CD14-positive monocyte (primary cell): ENCODE data around the gene MCL1. TPM values are rescaled to one million over a fixed set of nuclear protein-coding genes. Genes with fewer than 3 reads are reported as not detected.

Source experiments
- DNase-seq, 3 donors: peaks; one replicate each; pipeline ENCODE4 v3.0.0-alpha.2; 2011 to 2022
- H2AFZ ChIP-seq: 2 replicates; pipeline ENCODE4 v1.6.0; 2012; ENCODE audit warnings: mild to moderate bottlenecking, low read depth, low read length, inconsistent platforms; ENCODE audit not compliant: insufficient read depth, poor library complexity, severe bottlenecking
- H3K27ac ChIP-seq, 2 donors: 1 replicate in 1 of 2; 2 replicates in 1 of 2; pipeline ENCODE4 v1.5.1; 2012 to 2013; ENCODE audit warnings: low read length in 2 of 2, control low read depth in 1 of 2, inconsistent platforms in 1 of 2, low read depth in 1 of 2, mild to moderate bottlenecking in 1 of 2
- H3K27me3 ChIP-seq, 2 donors: one replicate each; pipeline versions ENCODE4 v1.6.0 to v1.6.1; 2011 to 2013; ENCODE audit warnings: low read length in 2 of 2; ENCODE audit not compliant: control insufficient read depth in 2 of 2, insufficient read depth in 2 of 2
- H3K36me3 ChIP-seq, 2 donors: replicated peaks in 1 of 2; 1 replicate in 1 of 2; 2 replicates in 1 of 2; pipeline versions ENCODE4 v1.5.1 to v1.6.1; 2012 to 2013; ENCODE audit warnings: low read length in 2 of 2, control low read depth in 1 of 2, inconsistent platforms in 1 of 2, mild to moderate bottlenecking in 1 of 2; ENCODE audit not compliant: insufficient read depth in 2 of 2, control insufficient read depth in 1 of 2
- H3K4me1 ChIP-seq, 2 donors: 1 replicate in 1 of 2; 2 replicates in 1 of 2; pipeline versions ENCODE4 v1.5.1 to v1.6.1; 2012 to 2013; ENCODE audit warnings: low read length in 2 of 2, control low read depth in 1 of 2, inconsistent platforms in 1 of 2, mild to moderate bottlenecking in 1 of 2, moderate library complexity in 1 of 2; ENCODE audit not compliant: insufficient read depth in 2 of 2, control insufficient read depth in 1 of 2
- H3K4me2 ChIP-seq: replicated peaks from 2 replicates; pipeline ENCODE3; 2012; ENCODE audit warnings: low read length, moderate library complexity, mild to moderate bottlenecking; ENCODE audit not compliant: poor library complexity, severe bottlenecking; ENCODE audit errors: extremely low read depth
- H3K4me3 ChIP-seq, 3 experiments: fragments of 200-600 bp in 1 of 3; sonication (generic) in 1 of 3; replicated peaks in 1 of 3; 1 replicate in 2 of 3; 2 replicates in 1 of 3; pipeline ENCODE4 v1.5.1; 2011 to 2013; ENCODE audit warnings: low read length in 3 of 3, mild to moderate bottlenecking in 3 of 3, control low read depth in 2 of 3, low read depth in 2 of 3, inconsistent platforms in 1 of 3, moderate library complexity in 1 of 3
- H3K79me2 ChIP-seq: 2 replicates; pipeline ENCODE4 v1.6.0; 2012; ENCODE audit warnings: mild to moderate bottlenecking, control low read depth, inconsistent platforms, low read length, moderate library complexity; ENCODE audit not compliant: insufficient read depth
- H3K9ac ChIP-seq: 2 replicates; pipeline ENCODE4 v1.6.0; 2017; ENCODE audit warnings: low read length, mild to moderate bottlenecking; ENCODE audit not compliant: insufficient read depth, poor library complexity, severe bottlenecking
- H3K9me3 ChIP-seq, 2 donors: replicated peaks in 1 of 2; 1 replicate in 1 of 2; 2 replicates in 1 of 2; pipeline versions ENCODE4 v1.5.1 to v1.6.1; 2012 to 2013; ENCODE audit warnings: low read length in 2 of 2, control low read depth in 1 of 2; ENCODE audit not compliant: control insufficient read depth in 1 of 2, insufficient read depth in 1 of 2
- H4K20me1 ChIP-seq: 2 replicates; pipeline ENCODE4 v1.6.0; 2012; ENCODE audit warnings: mild to moderate bottlenecking, low read length, control low read depth, moderate library complexity; ENCODE audit not compliant: insufficient read depth
- H3K27ac Mint-ChIP-seq, 7 donors: one replicate each; pipeline ENCODE4 v1.8.0; 2020; ENCODE audit warnings: mild to moderate bottlenecking in 7 of 7, mixed read lengths in 7 of 7, moderate library complexity in 6 of 7, inconsistent platforms in 2 of 7
- H3K27me3 Mint-ChIP-seq, 3 donors: one replicate each; pipeline ENCODE4 v1.8.0; 2021 to 2022; ENCODE audit warnings: low read depth in 3 of 3, mild to moderate bottlenecking in 3 of 3, mixed read lengths in 3 of 3, moderate library complexity in 3 of 3, inconsistent platforms in 1 of 3
- H3K36me3 Mint-ChIP-seq, 2 donors: one replicate each; pipeline ENCODE4 v1.8.0; 2020; ENCODE audit warnings: mixed read lengths in 2 of 2, inconsistent platforms in 1 of 2, mild to moderate bottlenecking in 1 of 2
- H3K4me1 Mint-ChIP-seq: one replicate; pipeline ENCODE4 v1.8.0; 2020; ENCODE audit warnings: mild to moderate bottlenecking, mixed read lengths
- H3K4me3 Mint-ChIP-seq, 2 donors: one replicate each; pipeline ENCODE4 v1.8.0; 2020; ENCODE audit warnings: mild to moderate bottlenecking in 2 of 2, mixed read lengths in 2 of 2, moderate library complexity in 1 of 2
- H3K9me3 Mint-ChIP-seq, 7 donors: one replicate each; pipeline ENCODE4 v1.8.0; 2020 to 2022; ENCODE audit warnings: mixed read lengths in 7 of 7, mild to moderate bottlenecking in 6 of 7, moderate library complexity in 6 of 7, inconsistent platforms in 2 of 7
- WGBS: methylation state at CpG from one replicate; pipeline ENCODE4 v1.1.5; 2013; ENCODE audit warnings: missing lambda C conversion rate; ENCODE audit not compliant: insufficient coverage; 5-methylcytosine and 5-hydroxymethylcytosine counted together
- intact Hi-C, 2 donors: fragments of 100-400 bp; cut with micrococcal nuclease; formaldehyde crosslinking; loops; one replicate each; pipeline versions ENCODE4 v1.15.0 to v1.15.1; 2023
- polyA plus RNA-seq, 3 donors: library from polyadenylated mRNA; depleted of rRNA in 1 of 3; unstranded in 2 of 3; stranded (reverse) in 1 of 3; fragments of 300-500 nt in 2 of 3; fragments of >200 nt in 1 of 3; fragmentation: Illumina TruSeq in 2 of 3; gene quantifications; 1 replicate in 2 of 3; 2 replicates in 1 of 3; pipeline ENCODE4 v1.2.3, GENCODE V29; 2012 to 2021
- TF ChIP-seq, protein P1 (sequence below): fragments of 200-600 bp; IDR thresholded peaks from one replicate; pipeline ENCODE4 v1.8.0; 2022; ENCODE audit warnings: antibody characterized with exemption, mild to moderate bottlenecking

MCL1 gene
- polyA plus RNA-seq, 3 donors = 287 to 2,076 (median 301) TPM

DNA sequence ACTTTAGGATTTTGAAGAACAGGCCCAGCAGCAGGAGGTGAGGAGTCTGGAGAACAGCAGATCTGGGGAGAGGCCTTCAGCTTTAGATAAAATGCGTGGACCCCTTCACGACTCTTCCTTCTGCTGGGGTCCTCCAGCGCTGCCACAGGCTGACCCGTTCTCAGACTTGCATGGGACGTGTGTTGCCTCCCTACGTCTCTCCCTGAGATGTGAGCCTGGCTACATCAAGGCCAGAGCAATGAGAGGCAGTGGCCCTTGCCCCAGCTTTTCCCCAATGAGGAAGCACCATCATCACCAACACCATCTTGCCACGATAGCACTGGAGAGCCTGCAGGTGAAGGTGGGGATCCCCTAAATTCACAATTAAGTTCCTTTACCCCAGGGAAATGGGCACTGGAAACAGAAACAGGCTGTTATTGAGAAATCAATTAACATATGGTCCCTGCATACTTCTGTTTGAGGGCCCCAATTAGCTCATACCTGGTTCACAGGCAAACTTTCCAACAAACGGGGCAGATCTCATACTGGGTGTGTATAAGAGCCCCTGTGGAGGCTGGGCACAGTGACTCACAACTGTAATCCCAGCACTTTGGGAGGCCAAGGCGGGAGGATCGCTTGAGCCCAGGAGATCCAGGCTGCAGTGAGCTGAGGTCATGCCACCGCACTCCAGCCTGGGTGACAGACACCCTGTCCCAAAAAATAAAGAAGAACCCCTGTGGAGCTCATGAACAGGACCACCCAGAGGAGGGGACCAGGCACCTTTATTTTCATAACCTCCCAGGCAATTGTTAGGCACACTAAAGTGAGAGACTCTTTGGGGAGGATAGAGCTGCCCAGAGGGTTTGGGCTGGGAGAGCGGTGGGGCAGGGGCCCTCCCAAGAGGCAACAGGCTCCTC, 42.3 kb downstream of the MCL1 start:
- H3K27me3 ChIP-seq = no peaks in the 10 kb centered on the region
- no peak overlapping the region for H2AFZ ChIP-seq
- H3K36me3 Mint-ChIP-seq = no peaks in the 10 kb centered on the region
- intact Hi-C loops = no loop called here
- no peaks in the 10 kb centered on the region for H3K4me1 ChIP-seq
- H3K4me2 ChIP-seq = no peak overlapping the region
- no peaks in the 10 kb centered on the region for H3K9me3 ChIP-seq
- 97% methylated on average over 8 of the region's 12 CpGs for WGBS
- H3K4me3 ChIP-seq = no peak overlapping the region
- H3K27ac ChIP-seq = no peak overlapping the region
- H3K9me3 Mint-ChIP-seq = peaks cover 0 to 1% (median 0%) of the 10 kb centered on the region in 7 donors
- TF ChIP-seq, protein P1, sequence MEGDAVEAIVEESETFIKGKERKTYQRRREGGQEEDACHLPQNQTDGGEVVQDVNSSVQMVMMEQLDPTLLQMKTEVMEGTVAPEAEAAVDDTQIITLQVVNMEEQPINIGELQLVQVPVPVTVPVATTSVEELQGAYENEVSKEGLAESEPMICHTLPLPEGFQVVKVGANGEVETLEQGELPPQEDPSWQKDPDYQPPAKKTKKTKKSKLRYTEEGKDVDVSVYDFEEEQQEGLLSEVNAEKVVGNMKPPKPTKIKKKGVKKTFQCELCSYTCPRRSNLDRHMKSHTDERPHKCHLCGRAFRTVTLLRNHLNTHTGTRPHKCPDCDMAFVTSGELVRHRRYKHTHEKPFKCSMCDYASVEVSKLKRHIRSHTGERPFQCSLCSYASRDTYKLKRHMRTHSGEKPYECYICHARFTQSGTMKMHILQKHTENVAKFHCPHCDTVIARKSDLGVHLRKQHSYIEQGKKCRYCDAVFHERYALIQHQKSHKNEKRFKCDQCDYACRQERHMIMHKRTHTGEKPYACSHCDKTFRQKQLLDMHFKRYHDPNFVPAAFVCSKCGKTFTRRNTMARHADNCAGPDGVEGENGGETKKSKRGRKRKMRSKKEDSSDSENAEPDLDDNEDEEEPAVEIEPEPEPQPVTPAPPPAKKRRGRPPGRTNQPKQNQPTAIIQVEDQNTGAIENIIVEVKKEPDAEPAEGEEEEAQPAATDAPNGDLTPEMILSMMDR = no peak
- H3K36me3 ChIP-seq = no peaks in the 10 kb centered on the region
- no peak for DNase-seq
- peaks cover 10% of the 10 kb centered on the region for H3K4me1 Mint-ChIP-seq
- no peak overlapping the region for H3K27ac Mint-ChIP-seq
- no peaks in the 10 kb centered on the region for H3K79me2 ChIP-seq
- H3K4me3 Mint-ChIP-seq = no peak overlapping the region
- H4K20me1 ChIP-seq = no peaks in the 10 kb centered on the region
- no peak overlapping the region for H3K9ac ChIP-seq
- H3K27me3 Mint-ChIP-seq = peaks cover 0 to 3% (median 2%) of the 10 kb centered on the region in 3 donors

DNA sequence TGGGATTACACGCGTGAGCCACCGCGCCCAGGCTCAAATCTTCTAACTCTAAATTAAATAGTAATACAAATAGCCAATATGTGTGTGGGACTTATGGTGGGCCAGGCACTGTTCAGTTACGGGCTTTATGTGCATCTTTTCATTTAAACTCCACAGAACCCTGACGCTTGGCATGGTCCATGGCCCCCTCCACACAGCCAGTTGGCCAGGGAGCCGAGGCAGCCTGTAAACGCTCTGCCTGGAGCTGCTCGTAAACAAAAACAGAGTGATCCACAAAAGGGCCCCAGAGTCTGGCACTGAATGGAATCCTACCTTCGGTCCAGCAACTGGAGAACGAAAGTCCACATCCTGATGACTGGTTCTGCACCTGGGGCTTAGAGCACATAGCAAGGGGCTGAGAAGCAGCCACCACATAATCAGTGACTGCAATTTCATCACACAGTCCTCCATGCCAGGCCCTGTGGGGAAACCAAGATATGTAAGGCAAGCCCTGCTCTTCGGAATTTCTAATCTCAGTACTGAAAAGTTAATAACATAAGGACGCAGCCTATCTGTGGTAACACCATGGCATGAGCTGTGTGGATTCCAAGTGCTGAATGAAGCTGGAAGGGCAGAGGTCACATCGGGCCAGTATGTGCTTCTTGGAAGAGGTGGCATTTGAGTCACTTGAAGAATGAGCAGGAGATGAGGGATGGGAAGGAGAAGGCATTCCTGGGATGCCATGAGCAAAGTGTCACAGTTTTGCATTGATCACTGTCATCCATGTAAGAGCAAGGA, 43.7 kb downstream of the MCL1 start:
- Mint-ChIP-seq H3K36me3 (no peaks in the 10 kb centered on the region), H3K27ac (no peak overlapping the region), H3K27me3 (peaks cover 0 to 3% (median 2%) of the 10 kb centered on the region in 3 donors), H3K9me3 (peaks cover 0 to 1% (median 0%) of the 10 kb centered on the region in 7 donors), H3K4me1 (peaks cover 9% of the 10 kb centered on the region), H3K4me3 (no peak overlapping the region)
- H2AFZ ChIP-seq = no peak overlapping the region
- no peaks in the 10 kb centered on the region for H3K4me1 ChIP-seq
- intact Hi-C loops = no loop called here
- H3K36me3 ChIP-seq = no peaks in the 10 kb centered on the region
- H3K27ac ChIP-seq = no peak overlapping the region
- TF ChIP-seq, protein P1 = no peak
- H3K4me2 ChIP-seq = no peak overlapping the region
- H3K79me2 ChIP-seq = no peaks in the 10 kb centered on the region
- H3K27me3 ChIP-seq = no peaks in the 10 kb centered on the region
- H3K9ac ChIP-seq = no peak overlapping the region
- H3K9me3 ChIP-seq = no peaks in the 10 kb centered on the region
- H4K20me1 ChIP-seq = no peaks in the 10 kb centered on the region
- 99% methylated on average over 8 of the region's 14 CpGs for WGBS
- no peak overlapping the region for H3K4me3 ChIP-seq
- no peak for DNase-seq
